Cardiac muscle cell (in vitro differentiated cells and primary cell): ENCODE results near the gene KMO. TPM values are rescaled to one million over a fixed set of nuclear protein-coding genes. Genes with fewer than 3 reads are reported as not detected.

ENCODE experiments used
- DNase-seq, 2 donors: peaks; one replicate each; pipeline versions ENCODE4 v3.0.0 to v3.0.0-alpha.2; 2010 to 2017; ENCODE audit warnings: low read depth in 1 of 2, low spot score in 1 of 2
- H3K27ac ChIP-seq: fragments of 200-600 bp; sonication (generic); 2 replicates; pipeline ENCODE4 v1.5.1; 2016
- H3K27me3 ChIP-seq: fragments of 200-600 bp; sonication (generic); 2 replicates; pipeline ENCODE4 v1.6.0; 2016; ENCODE audit warnings: control low read depth
- H3K36me3 ChIP-seq: fragments of 200-600 bp; sonication (generic); 2 replicates; pipeline ENCODE4 v1.5.1; 2016; ENCODE audit warnings: control low read depth
- H3K4me1 ChIP-seq: fragments of 200-600 bp; sonication (generic); 2 replicates; pipeline ENCODE4 v1.8.1; 2017; ENCODE audit warnings: low read depth, mild to moderate bottlenecking, mixed run types
- H3K4me3 ChIP-seq: fragments of 200-600 bp; sonication (generic); 2 replicates; pipeline ENCODE4 v1.5.1; 2016; ENCODE audit warnings: mild to moderate bottlenecking
- H3K9me3 ChIP-seq: fragments of 200-600 bp; sonication (generic); 2 replicates; pipeline ENCODE4 v1.5.1; 2017; ENCODE audit warnings: low read depth, mild to moderate bottlenecking, control low read depth
- CTCF ChIP-seq: IDR thresholded peaks from 2 replicates; pipeline ENCODE4 v1.5.1; 2012; ENCODE audit warnings: low read depth, mild to moderate bottlenecking, low read length
- polyA plus RNA-seq: library from polyadenylated mRNA; unstranded; fragments of >200 nt; fragmentation: Nextera tagmentation; extraction: Ambion mirVana; gene quantifications from 2 replicates; pipeline ENCODE4 v1.2.1, GENCODE V29; 2016
- total RNA-seq: library from RNA; depleted of rRNA; stranded (reverse); fragments of >200 nt; gene quantifications from 2 replicates; pipeline ENCODE4 v1.2.3, GENCODE V29; 2016

Gene KMO
- total and polyA plus RNA-seq, 2 experiments from 2014 or later, result not detected

DNA sequence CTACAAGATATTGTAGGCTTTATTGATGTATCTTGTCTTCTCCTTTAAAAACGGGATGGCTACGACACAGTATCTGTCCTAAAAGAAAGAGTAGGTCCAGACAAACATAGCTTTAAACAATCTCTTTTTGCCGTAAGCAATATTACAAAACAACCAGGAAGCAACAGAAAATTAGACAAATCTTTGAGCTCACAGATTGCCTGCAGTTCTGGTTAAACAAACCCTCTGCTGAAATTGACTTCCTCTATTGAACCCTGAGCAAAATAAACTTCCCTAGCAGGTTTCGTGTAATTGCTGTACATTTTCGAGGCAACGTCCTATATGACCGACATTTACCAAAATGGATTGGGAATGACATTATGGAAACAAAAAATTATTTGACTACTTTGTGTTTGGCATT, 57.3 kb downstream of the KMO start:
- Histone ChIP-seq H3K27me3 (no peaks in the 10 kb centered on the region), H3K27ac (no peak overlapping the region), H3K9me3 (no peaks in the 10 kb centered on the region), H3K4me1 (no peaks in the 10 kb centered on the region), H3K4me3 (no peak overlapping the region), H3K36me3 (no peaks in the 10 kb centered on the region)
- no peak for TF ChIP-seq CTCF
- no peak for DNase-seq

GRCh38 chr1:241590719-241591118, 58.5 kb downstream of the KMO start:
- H3K27ac ChIP-seq, result no peak overlapping the region
- H3K36me3 ChIP-seq, result no peaks in the 10 kb centered on the region
- DNase-seq, result no peak
- no peaks in the 10 kb centered on the region for H3K9me3 ChIP-seq
- no peak for TF ChIP-seq CTCF
- no peak overlapping the region for H3K4me3 ChIP-seq
- H3K4me1 ChIP-seq, result peaks cover 5% of the 10 kb centered on the region
- H3K27me3 ChIP-seq, result no peaks in the 10 kb centered on the region

- Histone ChIP-seq H3K4me3 (no peak overlapping the region), H3K4me1 (peaks cover 5% of the 10 kb centered on the region), H3K9me3 (no peaks in the 10 kb centered on the region), H3K36me3 (no peaks in the 10 kb centered on the region), H3K27me3 (no peaks in the 10 kb centered on the region), H3K27ac (no peak overlapping the region)
- TF ChIP-seq CTCF, result no peak
- DNase-seq, result no peak
Measured at GRCh38 chr1:241591317-241591716, 59.1 kb downstream of the KMO start.

GRCh38 chr1:241591736-241592135, 59.6 kb downstream of the KMO start:
- Histone ChIP-seq H3K27ac (no peak overlapping the region), H3K27me3 (no peaks in the 10 kb centered on the region)
- no peak for TF ChIP-seq CTCF

GRCh38 chr1:241592273-241592958, 60.2 kb downstream of the KMO start:
- TF ChIP-seq CTCF, result no peak
- Histone ChIP-seq H3K4me3 (no peak overlapping the region), H3K4me1 (peaks cover 5% of the 10 kb centered on the region), H3K27me3 (no peaks in the 10 kb centered on the region), H3K9me3 (no peaks in the 10 kb centered on the region), H3K27ac (no peak overlapping the region), H3K36me3 (no peaks in the 10 kb centered on the region)
- no peak for DNase-seq

More at GRCh38 chr1:241591736-241592135, 59.6 kb downstream of the KMO start:
- H3K9me3 ChIP-seq, result no peaks in the 10 kb centered on the region
- DNase-seq, result no peak
- no peaks in the 10 kb centered on the region for H3K36me3 ChIP-seq
- H3K4me3 ChIP-seq, result no peak overlapping the region
- peaks cover 5% of the 10 kb centered on the region for H3K4me1 ChIP-seq
